HG03064 (cell line): ENCODE data around the gene CALU.

Experiments
- ATAC-seq: cut with Tn5 transposase; IDR thresholded peaks from one replicate; pipeline ENCODE4 v1.9.1; 2021; ENCODE audit warnings: low read depth; ENCODE audit not compliant: unreplicated experiment

Gene CALU

GRCh38 chr7:128739048-128739962, at the start of gene CALU:
Gene CALU, plus strand, starts transcription at chr7:128739359. Its CDS starts 9,225 bp downstream, at chr7:128748584.
- peak; percentile 95 for ATAC-seq

- ATAC-seq: no peak
Measured at GRCh38 chr7:128691227-128691626, 47.9 kb upstream of the CALU start.

- ATAC-seq: no peak
Measured at GRCh38 chr7:128692623-128693270, 46.4 kb upstream of the CALU start.

- no peak for ATAC-seq
Measured at GRCh38 chr7:128693373-128694015, 45.7 kb upstream of the CALU start.

- no peak for ATAC-seq
Measured at GRCh38 chr7:128694738-128695137, 44.4 kb upstream of the CALU start.

GRCh38 chr7:128697302-128697905, 41.8 kb upstream of the CALU start:
- ATAC-seq: no peak

- no peak for ATAC-seq
Measured at GRCh38 chr7:128699196-128699712, 39.9 kb upstream of the CALU start.

GRCh38 chr7:128699895-128700294, 39.3 kb upstream of the CALU start:
- no peak for ATAC-seq

- ATAC-seq: no peak
Measured at GRCh38 chr7:128701062-128701785, 37.9 kb upstream of the CALU start.

GRCh38 chr7:128703609-128704241, 35.4 kb upstream of the CALU start:
- ATAC-seq: no peak

GRCh38 chr7:128705891-128706333, 33.2 kb upstream of the CALU start:
- no peak for ATAC-seq

GRCh38 chr7:128707752-128708151, 31.4 kb upstream of the CALU start:
- no peak for ATAC-seq

- ATAC-seq: no peak
Measured at GRCh38 chr7:128708235-128708634, 30.9 kb upstream of the CALU start.

GRCh38 chr7:128708824-128709223, 30.3 kb upstream of the CALU start:
- ATAC-seq: no peak

- no peak for ATAC-seq
Measured at GRCh38 chr7:128710481-128710880, 28.7 kb upstream of the CALU start.

- no peak for ATAC-seq
Measured at GRCh38 chr7:128713794-128714193, 25.4 kb upstream of the CALU start.

GRCh38 chr7:128714701-128715495, 24.3 kb upstream of the CALU start:
- ATAC-seq: no peak

- no peak for ATAC-seq
Measured at GRCh38 chr7:128718967-128719642, 20.1 kb upstream of the CALU start.
